ENCODE data around the gene PIWIL1. TPM values are rescaled to one million over a fixed set of nuclear protein-coding genes. Genes with fewer than 3 reads are reported as not detected.

PIWIL1 gene
- total RNA-seq, 1 experiment from 2014 or later, result not detected

DNA sequence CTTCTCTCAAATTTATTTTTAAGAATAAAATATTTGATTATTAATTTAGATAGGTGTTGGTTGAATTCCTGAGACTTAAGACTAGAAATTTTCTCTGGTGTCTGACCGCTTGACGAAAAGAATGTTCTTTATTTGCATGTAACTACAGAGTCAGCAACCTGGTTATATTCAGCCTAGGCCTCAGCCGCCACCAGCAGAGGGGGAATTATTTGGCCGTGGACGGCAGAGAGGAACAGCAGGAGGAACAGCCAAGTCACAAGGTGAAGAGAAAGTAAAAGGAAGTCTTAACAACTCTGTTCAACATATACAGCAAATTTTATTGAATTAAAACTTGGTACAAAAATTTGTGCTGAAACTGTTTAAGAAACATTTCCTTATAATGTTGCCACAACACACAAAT, 5.2 kb downstream of the PIWIL1 start:
- DNase-seq, result no peak
- intact Hi-C loops (cut with micrococcal nuclease; ENCODE audit: unreplicated experiment), result no loop called here
- CTCF ChIA-PET, result no interaction called here
- Mint-ChIP-seq H3K9me3 (ENCODE audit: low read depth, unreplicated experiment) (peaks cover 13% of the 10 kb centered on the region), H3K27ac (ENCODE audit: unreplicated experiment) (no peak overlapping the region), H3K4me1 (ENCODE audit: low read depth, unreplicated experiment) (peaks cover 9% of the 10 kb centered on the region), H3K36me3 (ENCODE audit: insufficient read depth, unreplicated experiment) (no peaks in the 10 kb centered on the region), H3K27me3 (ENCODE audit: unreplicated experiment) (no peaks in the 10 kb centered on the region), H3K4me3 (ENCODE audit: low read depth, unreplicated experiment) (no peak overlapping the region)
- BruUV-seq (replicated peaks), result no TSS peak
- TF ChIP-seq, protein P1, sequence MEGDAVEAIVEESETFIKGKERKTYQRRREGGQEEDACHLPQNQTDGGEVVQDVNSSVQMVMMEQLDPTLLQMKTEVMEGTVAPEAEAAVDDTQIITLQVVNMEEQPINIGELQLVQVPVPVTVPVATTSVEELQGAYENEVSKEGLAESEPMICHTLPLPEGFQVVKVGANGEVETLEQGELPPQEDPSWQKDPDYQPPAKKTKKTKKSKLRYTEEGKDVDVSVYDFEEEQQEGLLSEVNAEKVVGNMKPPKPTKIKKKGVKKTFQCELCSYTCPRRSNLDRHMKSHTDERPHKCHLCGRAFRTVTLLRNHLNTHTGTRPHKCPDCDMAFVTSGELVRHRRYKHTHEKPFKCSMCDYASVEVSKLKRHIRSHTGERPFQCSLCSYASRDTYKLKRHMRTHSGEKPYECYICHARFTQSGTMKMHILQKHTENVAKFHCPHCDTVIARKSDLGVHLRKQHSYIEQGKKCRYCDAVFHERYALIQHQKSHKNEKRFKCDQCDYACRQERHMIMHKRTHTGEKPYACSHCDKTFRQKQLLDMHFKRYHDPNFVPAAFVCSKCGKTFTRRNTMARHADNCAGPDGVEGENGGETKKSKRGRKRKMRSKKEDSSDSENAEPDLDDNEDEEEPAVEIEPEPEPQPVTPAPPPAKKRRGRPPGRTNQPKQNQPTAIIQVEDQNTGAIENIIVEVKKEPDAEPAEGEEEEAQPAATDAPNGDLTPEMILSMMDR (IDR thresholded peaks at IDR 0.05; ENCODE audit: unreplicated experiment), result no peak

DNA sequence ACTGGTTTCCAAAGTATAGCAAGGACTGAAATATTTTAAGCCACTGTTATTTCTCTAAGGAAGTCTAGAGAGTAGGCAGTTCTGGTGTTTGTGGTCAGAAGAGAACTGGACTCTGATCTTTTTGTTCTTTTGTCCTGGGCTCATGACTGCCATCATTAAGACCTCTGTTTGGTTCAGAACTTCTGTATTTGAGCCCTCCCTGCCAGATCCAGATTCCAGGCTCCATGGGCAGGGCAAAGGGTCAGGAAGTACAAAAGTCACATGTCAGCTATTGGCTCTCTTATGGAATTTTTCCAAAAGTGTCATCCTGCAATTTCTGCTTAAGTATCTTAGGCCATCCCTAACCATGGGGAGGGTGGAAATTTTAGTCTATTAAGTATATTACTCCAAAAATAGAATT, 6.8 kb downstream of the PIWIL1 start:
- Mint-ChIP-seq H3K36me3 (ENCODE audit: insufficient read depth, unreplicated experiment) (no peaks in the 10 kb centered on the region), H3K27ac (ENCODE audit: unreplicated experiment) (no peak overlapping the region), H3K4me3 (ENCODE audit: low read depth, unreplicated experiment) (no peak overlapping the region), H3K9me3 (ENCODE audit: low read depth, unreplicated experiment) (peaks cover 13% of the 10 kb centered on the region), H3K4me1 (ENCODE audit: low read depth, unreplicated experiment) (peaks cover 8% of the 10 kb centered on the region), H3K27me3 (ENCODE audit: unreplicated experiment) (no peaks in the 10 kb centered on the region)
- no TSS peak for BruUV-seq (replicated peaks)
- CTCF ChIA-PET, result no interaction called here
- TF ChIP-seq, protein P1 (IDR thresholded peaks at IDR 0.05; ENCODE audit: unreplicated experiment), result no peak
- DNase-seq, result no peak
- intact Hi-C loops (cut with micrococcal nuclease; ENCODE audit: unreplicated experiment), result no loop called here

DNA sequence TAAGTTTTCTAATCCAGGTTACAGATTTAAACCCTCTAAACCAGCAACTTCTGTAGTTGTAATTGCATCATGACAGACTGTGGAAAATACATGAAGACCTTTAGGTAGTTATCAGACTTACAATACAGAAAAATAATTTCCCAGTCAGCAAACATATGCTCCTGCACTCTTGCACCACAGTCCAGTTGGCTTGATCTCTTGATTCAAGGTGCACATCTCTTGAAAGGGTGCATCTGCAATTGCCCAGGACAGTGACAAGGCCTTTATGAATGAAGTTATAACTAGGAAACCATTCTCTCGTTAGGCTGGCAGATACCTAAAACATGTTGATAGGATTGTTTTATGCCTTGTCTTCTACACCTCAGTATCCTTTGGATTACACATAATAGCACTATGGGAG, 7.6 kb downstream of the PIWIL1 start:
- no peak overlapping the region for H3K27ac Mint-ChIP-seq (ENCODE audit: unreplicated experiment)
- DNase-seq, result no peak
- H3K9me3 Mint-ChIP-seq (ENCODE audit: low read depth, unreplicated experiment), result peaks cover 9% of the 10 kb centered on the region
- no peaks in the 10 kb centered on the region for H3K27me3 Mint-ChIP-seq (ENCODE audit: unreplicated experiment)
- no TSS peak for BruUV-seq (replicated peaks)
- peaks cover under 1% of the 10 kb centered on the region for H3K4me1 Mint-ChIP-seq (ENCODE audit: low read depth, unreplicated experiment)
- H3K36me3 Mint-ChIP-seq (ENCODE audit: insufficient read depth, unreplicated experiment), result no peaks in the 10 kb centered on the region
- intact Hi-C loops (cut with micrococcal nuclease; ENCODE audit: unreplicated experiment), result no loop called here
- TF ChIP-seq, protein P1 (IDR thresholded peaks at IDR 0.05; ENCODE audit: unreplicated experiment), result no peak
- no peak overlapping the region for H3K4me3 Mint-ChIP-seq (ENCODE audit: low read depth, unreplicated experiment)
- CTCF ChIA-PET, result no interaction called here

DNA sequence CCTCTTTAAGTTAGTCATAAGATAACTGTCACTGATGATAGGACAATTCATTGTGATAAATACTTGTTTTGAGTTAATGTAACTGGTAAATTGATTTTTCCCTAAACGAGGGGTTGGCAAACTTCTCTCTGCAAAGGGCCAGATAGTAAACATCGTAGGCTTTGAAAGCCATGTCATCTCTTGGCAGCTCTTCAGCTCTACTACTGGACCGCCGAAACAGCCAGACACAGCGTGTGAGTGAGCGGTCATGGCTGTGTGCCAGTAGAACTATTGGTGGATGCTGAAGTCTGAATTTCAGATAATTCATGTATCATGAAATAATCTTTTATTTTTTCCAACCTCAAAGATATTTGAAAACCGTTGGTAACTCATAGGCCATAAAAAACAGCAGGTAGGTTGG, 9.9 kb downstream of the PIWIL1 start:
- Mint-ChIP-seq H3K9me3 (ENCODE audit: low read depth, unreplicated experiment) (peaks cover 10% of the 10 kb centered on the region), H3K4me3 (ENCODE audit: low read depth, unreplicated experiment) (no peak overlapping the region), H3K27me3 (ENCODE audit: unreplicated experiment) (no peaks in the 10 kb centered on the region), H3K36me3 (ENCODE audit: insufficient read depth, unreplicated experiment) (no peaks in the 10 kb centered on the region), H3K4me1 (ENCODE audit: low read depth, unreplicated experiment) (no peaks in the 10 kb centered on the region), H3K27ac (ENCODE audit: unreplicated experiment) (no peak overlapping the region)
- intact Hi-C loops (cut with micrococcal nuclease; ENCODE audit: unreplicated experiment), result no loop called here
- no peak for DNase-seq
- no TSS peak for BruUV-seq (replicated peaks)
- CTCF ChIA-PET, result no interaction called here
- TF ChIP-seq, protein P1 (IDR thresholded peaks at IDR 0.05; ENCODE audit: unreplicated experiment), result no peak

DNA sequence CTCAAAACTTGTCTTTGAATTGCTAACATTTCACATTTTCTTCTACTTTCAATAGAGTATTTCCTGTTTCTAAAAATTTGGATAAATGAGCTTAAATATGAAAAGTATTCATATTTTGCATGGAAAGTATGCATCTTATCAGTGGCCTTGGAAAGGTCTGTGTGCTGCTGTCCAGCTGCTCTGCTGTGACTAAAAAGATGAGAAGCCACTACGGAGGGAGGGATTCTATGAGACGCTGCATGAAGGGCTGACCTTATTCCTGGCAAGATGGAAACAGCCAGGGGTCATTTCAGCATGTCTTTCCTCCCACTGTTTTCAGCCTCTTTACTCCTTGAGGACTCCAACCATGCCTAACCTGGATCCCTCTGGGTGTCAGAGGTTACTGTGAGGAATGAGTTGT, 13.0 kb downstream of the PIWIL1 start:
- Mint-ChIP-seq H3K36me3 (ENCODE audit: insufficient read depth, unreplicated experiment) (no peaks in the 10 kb centered on the region), H3K9me3 (ENCODE audit: low read depth, unreplicated experiment) (peaks cover 6% of the 10 kb centered on the region), H3K27ac (ENCODE audit: unreplicated experiment) (no peak overlapping the region), H3K4me1 (ENCODE audit: low read depth, unreplicated experiment) (no peaks in the 10 kb centered on the region), H3K27me3 (ENCODE audit: unreplicated experiment) (no peaks in the 10 kb centered on the region), H3K4me3 (ENCODE audit: low read depth, unreplicated experiment) (no peak overlapping the region)
- intact Hi-C loops (cut with micrococcal nuclease; ENCODE audit: unreplicated experiment), result no loop called here
- TF ChIP-seq, protein P1 (IDR thresholded peaks at IDR 0.05; ENCODE audit: unreplicated experiment), result no peak
- DNase-seq, result no peak
- BruUV-seq (replicated peaks), result no TSS peak
- CTCF ChIA-PET, result no interaction called here
